H9 (cell line): ENCODE results near the gene SIK2. TPM values are rescaled to one million over a fixed set of nuclear protein-coding genes. Genes with fewer than 3 reads are reported as not detected.

Experiments used
- DNase-seq: peaks from one replicate; pipeline ENCODE4 v3.0.0-alpha.2; 2017
- H2AFZ ChIP-seq: one replicate; pipeline ENCODE4 v1.6.1; 2013; ENCODE audit warnings: mild to moderate bottlenecking, low read length, control low read depth, moderate library complexity
- H2AK5ac ChIP-seq: 2 replicates; pipeline ENCODE4 v1.6.1; 2013; ENCODE audit warnings: low read length, control low read depth, mixed read lengths; ENCODE audit not compliant: insufficient read length
- H2BK120ac ChIP-seq: one replicate; pipeline ENCODE4 v1.6.1; 2013; ENCODE audit warnings: low read depth, mild to moderate bottlenecking, low read length, control low read depth, inconsistent platforms; ENCODE audit not compliant: poor library complexity, severe bottlenecking
- H2BK12ac ChIP-seq: 2 replicates; pipeline ENCODE4 v1.6.1; 2013; ENCODE audit warnings: low read length, control low read depth, mixed read lengths, low read depth; ENCODE audit not compliant: insufficient read length
- H2BK15ac ChIP-seq: 2 replicates; pipeline ENCODE4 v1.6.1; 2013; ENCODE audit warnings: low read depth, low read length, control low read depth
- H2BK20ac ChIP-seq: one replicate; pipeline ENCODE4 v1.6.1; 2013; ENCODE audit warnings: low read depth, mild to moderate bottlenecking, low read length, control low read depth, inconsistent platforms; ENCODE audit not compliant: poor library complexity, severe bottlenecking
- H2BK5ac ChIP-seq: 2 replicates; pipeline ENCODE4 v1.6.1; 2013; ENCODE audit warnings: low read length, control low read depth, mixed read lengths; ENCODE audit not compliant: insufficient read length
- H3K14ac ChIP-seq: 2 replicates; pipeline ENCODE4 v1.6.1; 2013; ENCODE audit warnings: low read length, control low read depth; ENCODE audit not compliant: insufficient read depth
- H3K18ac ChIP-seq: 2 replicates; pipeline ENCODE4 v1.6.1; 2013; ENCODE audit warnings: low read depth, mild to moderate bottlenecking, mixed read lengths, low read length, control low read depth; ENCODE audit not compliant: insufficient read length
- H3K23ac ChIP-seq: 2 replicates; pipeline ENCODE4 v1.6.1; 2013; ENCODE audit warnings: low read length, control low read depth, mixed read lengths, low read depth; ENCODE audit not compliant: insufficient read length
- H3K23me2 ChIP-seq: 2 replicates; pipeline ENCODE4 v1.6.1; 2013; ENCODE audit warnings: low read depth, mild to moderate bottlenecking, mixed read lengths, low read length, control low read depth; ENCODE audit not compliant: insufficient read length, poor library complexity, severe bottlenecking
- H3K27ac ChIP-seq: 2 replicates; pipeline ENCODE4 v1.5.1; 2013; ENCODE audit warnings: low read length, control low read depth, mixed read lengths, low read depth; ENCODE audit not compliant: insufficient read length
- H3K27me3 ChIP-seq: 2 replicates; pipeline ENCODE4 v1.6.1; 2013; ENCODE audit warnings: low read length, control low read depth, inconsistent platforms; ENCODE audit not compliant: insufficient read depth
- H3K4ac ChIP-seq: 2 replicates; pipeline ENCODE4 v1.6.1; 2013; ENCODE audit warnings: low read depth, mild to moderate bottlenecking, control low read depth, inconsistent platforms, low read length, moderate library complexity
- H3K4me1 ChIP-seq: 2 replicates; pipeline ENCODE4 v1.6.1; 2013; ENCODE audit warnings: low read length, control low read depth, inconsistent platforms; ENCODE audit not compliant: insufficient read depth
- H3K4me2 ChIP-seq: 2 replicates; pipeline ENCODE4 v1.6.1; 2013; ENCODE audit warnings: low read length, control low read depth, mixed read lengths; ENCODE audit not compliant: insufficient read length, insufficient read depth
- H3K56ac ChIP-seq: 2 replicates; pipeline ENCODE4 v1.6.1; 2013; ENCODE audit warnings: low read depth, mild to moderate bottlenecking, mixed read lengths, low read length, control low read depth; ENCODE audit not compliant: insufficient read length
- H3K79me1 ChIP-seq: 2 replicates; pipeline ENCODE4 v1.6.1; 2013; ENCODE audit warnings: low read depth, mild to moderate bottlenecking, moderate library complexity, low read length, control low read depth, inconsistent platforms; ENCODE audit not compliant: insufficient read depth, poor library complexity, severe bottlenecking
- H3K79me2 ChIP-seq: 2 replicates; pipeline ENCODE4 v1.6.1; 2013; ENCODE audit warnings: low read length, control low read depth, inconsistent platforms; ENCODE audit not compliant: insufficient read depth
- H3K9ac ChIP-seq: 2 replicates; pipeline ENCODE4 v1.6.1; 2013; ENCODE audit warnings: low read length, control low read depth, mixed read lengths; ENCODE audit not compliant: insufficient read length; ENCODE audit errors: extremely low read depth
- H3K9me3 ChIP-seq: one replicate; pipeline ENCODE4 v1.6.1; 2013; ENCODE audit warnings: low read depth, low read length, inconsistent platforms; ENCODE audit not compliant: control insufficient read depth
- H3T11ph ChIP-seq: one replicate; pipeline ENCODE4 v1.6.1; 2013; ENCODE audit warnings: mild to moderate bottlenecking, low read length, control low read depth, inconsistent platforms
- H4K20me1 ChIP-seq: one replicate; pipeline ENCODE4 v1.6.1; 2013; ENCODE audit not compliant: control insufficient read depth, insufficient read length, insufficient read depth
- H4K5ac ChIP-seq: 2 replicates; pipeline ENCODE4 v1.6.1; 2013; ENCODE audit warnings: low read depth, mild to moderate bottlenecking, mixed read lengths, low read length, control low read depth; ENCODE audit not compliant: insufficient read length
- H4K8ac ChIP-seq: replicated peaks from 2 replicates; pipeline ENCODE4 v1.6.1; 2013; ENCODE audit warnings: low read length, control low read depth, mixed read lengths, low read depth; ENCODE audit not compliant: insufficient read length
- H4K91ac ChIP-seq: 2 replicates; pipeline ENCODE4 v1.6.1; 2013; ENCODE audit warnings: low read depth, mild to moderate bottlenecking, moderate library complexity, mixed read lengths, low read length, control low read depth; ENCODE audit not compliant: insufficient read length
- H3K27ac Mint-ChIP-seq, 3 experiments: 2 replicates in 2 of 3; 3 replicates in 1 of 3; pipeline ENCODE4 v1.8.0; 2020 to 2021; ENCODE audit warnings: mixed read lengths in 3 of 3, mild to moderate bottlenecking in 1 of 3, moderate library complexity in 1 of 3
- H3K27me3 Mint-ChIP-seq: 2 replicates; pipeline ENCODE4 v1.8.0; 2021; ENCODE audit warnings: low read depth, mild to moderate bottlenecking, moderate library complexity, mixed read lengths
- H3K36me3 Mint-ChIP-seq, 3 experiments: 2 replicates in 2 of 3; 3 replicates in 1 of 3; pipeline ENCODE4 v1.8.0; 2020 to 2021; ENCODE audit warnings: low read depth in 3 of 3, mixed read lengths in 3 of 3; ENCODE audit not compliant: insufficient read depth in 1 of 3
- H3K4me1 Mint-ChIP-seq, 2 experiments: 2 replicates each; pipeline ENCODE4 v1.8.0; 2020; ENCODE audit warnings: mixed read lengths in 2 of 2
- H3K4me3 Mint-ChIP-seq, 2 experiments: 2 replicates in 1 of 2; 3 replicates in 1 of 2; pipeline ENCODE4 v1.8.0; 2020 to 2021; ENCODE audit warnings: mild to moderate bottlenecking in 2 of 2, mixed read lengths in 2 of 2, moderate library complexity in 1 of 2
- H3K9me3 Mint-ChIP-seq, 2 experiments: 2 replicates in 1 of 2; 3 replicates in 1 of 2; pipeline ENCODE4 v1.8.0; 2020; ENCODE audit warnings: mild to moderate bottlenecking in 2 of 2, mixed read lengths in 2 of 2, moderate library complexity in 1 of 2
- WGBS: extraction: QIAGEN DNeasy Blood & Tissue Kit; methylation state at CpG from one replicate; pipeline ENCODE4 v1.1.7; 2013; ENCODE audit warnings: missing lambda C conversion rate, low lambda C conversion rate, mixed read lengths; ENCODE audit not compliant: insufficient read length; ENCODE audit errors: extremely low coverage; 5-methylcytosine and 5-hydroxymethylcytosine counted together
- total RNA-seq: library from RNA; stranded (reverse); gene quantifications from 2 replicates; pipeline ENCODE4 v1.2.1, GENCODE V29; 2021
- TF ChIP-seq, protein P1 (sequence below): fragments of 200-600 bp; sonication (generic); conservative IDR thresholded peaks from 3 replicates; pipeline ENCODE4 v1.8.0; 2021; ENCODE audit warnings: antibody characterized with exemption, mild to moderate bottlenecking

Gene SIK2
- total RNA-seq, 1 experiment from 2014 or later = 7.5 TPM

DNA sequence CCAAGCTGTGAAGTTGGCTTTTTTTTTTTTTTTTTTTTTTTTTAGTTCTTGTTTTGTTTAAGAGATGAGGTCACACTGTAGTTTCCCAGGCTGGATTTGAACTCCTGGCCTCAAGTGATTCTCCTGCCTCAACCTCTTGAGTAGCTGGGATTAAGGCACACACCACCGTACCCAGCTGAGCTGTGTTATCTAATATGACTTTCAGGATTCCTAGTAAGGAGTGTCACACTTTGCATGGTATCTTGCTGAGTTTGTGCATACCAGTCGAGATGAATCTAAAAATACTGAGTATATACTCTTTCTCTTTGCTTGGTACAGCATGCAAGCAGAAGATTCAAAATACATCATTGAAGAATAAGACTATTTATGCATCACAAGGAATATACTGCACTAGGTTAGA is 58.6 kb downstream of the SIK2 start:
- WGBS = no CpG with 5 or more reads among the region's 2 CpGs
- Histone ChIP-seq H3K27ac (no peak overlapping the region), H3K9ac (no peak overlapping the region), H2BK5ac (no peak overlapping the region), H3K4me2 (no peak overlapping the region), H3K79me2 (no peaks in the 10 kb centered on the region), H4K91ac (no peak overlapping the region), H4K8ac (no peak overlapping the region), H4K5ac (no peak overlapping the region), H3K23me2 (no peaks in the 10 kb centered on the region), H3K56ac (no peak overlapping the region), H3K9me3 (no peaks in the 10 kb centered on the region), H2AFZ (no peak overlapping the region), H2AK5ac (no peak overlapping the region), H3K23ac (no peak overlapping the region), H3K4ac (no peak overlapping the region), H4K20me1 (no peaks in the 10 kb centered on the region), H3K14ac (no peak overlapping the region), H2BK12ac (no peak overlapping the region), H2BK120ac (no peak overlapping the region), H3T11ph (no peak overlapping the region), H3K18ac (no peak overlapping the region), H3K27me3 (no peaks in the 10 kb centered on the region), H2BK15ac (no peak overlapping the region), H3K4me1 (no peaks in the 10 kb centered on the region), H3K79me1 (no peaks in the 10 kb centered on the region), H2BK20ac (no peak overlapping the region)
- H3K4me1 Mint-ChIP-seq = peaks cover 10 to 25% of the 10 kb centered on the region in 2 experiments
- H3K9me3 Mint-ChIP-seq = peaks cover 0 to 2% of the 10 kb centered on the region in 2 experiments; a peak in 1 of 5 replicates
- H3K4me3 Mint-ChIP-seq = no peak overlapping the region
- H3K27ac Mint-ChIP-seq = no peak overlapping the region
- DNase-seq = no peak
- TF ChIP-seq, protein P1, sequence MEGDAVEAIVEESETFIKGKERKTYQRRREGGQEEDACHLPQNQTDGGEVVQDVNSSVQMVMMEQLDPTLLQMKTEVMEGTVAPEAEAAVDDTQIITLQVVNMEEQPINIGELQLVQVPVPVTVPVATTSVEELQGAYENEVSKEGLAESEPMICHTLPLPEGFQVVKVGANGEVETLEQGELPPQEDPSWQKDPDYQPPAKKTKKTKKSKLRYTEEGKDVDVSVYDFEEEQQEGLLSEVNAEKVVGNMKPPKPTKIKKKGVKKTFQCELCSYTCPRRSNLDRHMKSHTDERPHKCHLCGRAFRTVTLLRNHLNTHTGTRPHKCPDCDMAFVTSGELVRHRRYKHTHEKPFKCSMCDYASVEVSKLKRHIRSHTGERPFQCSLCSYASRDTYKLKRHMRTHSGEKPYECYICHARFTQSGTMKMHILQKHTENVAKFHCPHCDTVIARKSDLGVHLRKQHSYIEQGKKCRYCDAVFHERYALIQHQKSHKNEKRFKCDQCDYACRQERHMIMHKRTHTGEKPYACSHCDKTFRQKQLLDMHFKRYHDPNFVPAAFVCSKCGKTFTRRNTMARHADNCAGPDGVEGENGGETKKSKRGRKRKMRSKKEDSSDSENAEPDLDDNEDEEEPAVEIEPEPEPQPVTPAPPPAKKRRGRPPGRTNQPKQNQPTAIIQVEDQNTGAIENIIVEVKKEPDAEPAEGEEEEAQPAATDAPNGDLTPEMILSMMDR = no peak
- no peaks in the 10 kb centered on the region; a peak in 2 of 7 replicates for H3K36me3 Mint-ChIP-seq
- H3K27me3 Mint-ChIP-seq = no peaks in the 10 kb centered on the region
